Uterus (tissue), 2 donors: Measurements from ENCODE around the gene RAB3D.

Experiments used
- CTCF ChIP-seq, 4 experiments: fragments of 200-600 bp in 2 of 4; fragments of 450-650 bp in 2 of 4; sonication (generic) in 2 of 4; IDR thresholded peaks; one replicate each; pipeline ENCODE4 v1.5.1; 2016 to 2019; ENCODE audit warnings: antibody characterized with exemption in 4 of 4, mild to moderate bottlenecking in 2 of 4, moderate library complexity in 1 of 4
- POLR2A ChIP-seq, 2 donors: fragments of 450-650 bp; IDR thresholded peaks; one replicate each; pipeline ENCODE4 v1.6.1; 2016; ENCODE audit warnings: antibody characterized with exemption in 2 of 2, mild to moderate bottlenecking in 1 of 2, moderate library complexity in 1 of 2

DNA sequence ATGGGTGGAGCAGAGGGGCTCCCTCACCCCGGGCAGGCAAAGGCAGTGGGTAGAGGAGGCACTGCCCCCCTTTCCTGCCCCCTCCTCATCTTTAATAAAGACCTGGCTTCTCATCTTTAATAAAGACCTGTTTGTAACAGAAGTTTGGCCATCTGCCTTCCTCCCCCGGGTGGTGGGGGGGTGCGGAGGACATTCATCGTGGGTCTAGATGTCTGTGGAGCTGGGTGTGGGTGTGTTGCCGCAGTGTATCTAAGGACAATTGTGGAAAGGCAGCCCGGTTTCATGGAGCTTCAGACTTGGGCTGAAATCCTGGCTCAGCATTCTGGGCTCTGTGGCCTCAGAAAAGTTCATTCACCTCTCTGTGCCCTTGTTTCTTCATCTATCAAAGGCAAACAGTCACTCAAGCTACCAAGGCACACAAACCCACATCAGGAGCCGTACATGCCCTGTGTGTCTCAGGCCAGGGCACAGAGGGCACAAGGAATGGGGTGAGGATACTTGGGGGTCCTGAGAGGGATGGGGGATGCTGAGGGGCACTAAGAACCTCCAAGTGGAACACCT, 26.2 kb upstream of the RAB3D start:
- no peak for TF ChIP-seq POLR2A (IDR thresholded peaks at IDR 0.05)
- no peak for TF ChIP-seq CTCF (IDR thresholded peaks at IDR 0.05)
